Caco-2 (cell line): Measurements from ENCODE around the gene LITAF. TPM values are rescaled to one million over a fixed set of nuclear protein-coding genes. Genes with fewer than 3 reads are reported as not detected.

Experiments
- BruUV-seq: library from RNA; stranded (reverse); fragments of 400-500 nt; replicated peaks from 2 replicates; lab custom pipeline; 2021; lab: Mats Ljungman, UMichigan
- CTCF ChIA-PET: fragments of 300-600 bp; sonication (Branson Sonifier 250); formaldehyde crosslinking; loops from one replicate; lab custom pipeline; 2022; ENCODE audit warnings: antibody characterized with exemption; lab: Charles Lee
- POLR2A ChIA-PET: fragments of 300-600 bp; sonication (Branson Sonifier 250); formaldehyde crosslinking; loops from one replicate; lab custom pipeline; 2022; ENCODE audit warnings: antibody characterized with exemption; lab: Charles Lee
- DNase-seq, 2 experiments: peaks; one replicate each; pipeline versions ENCODE4 v3.0.0 to v3.0.0-alpha.2; 2020 to 2022
- H3K27me3 ChIP-seq: replicated peaks from 2 replicates; pipeline ENCODE4 v1.6.0; 2011; ENCODE audit warnings: low read length; ENCODE audit not compliant: control insufficient read depth, insufficient read depth
- H3K36me3 ChIP-seq: 2 replicates; pipeline ENCODE4 v1.5.1; 2011; ENCODE audit warnings: low read length; ENCODE audit not compliant: control insufficient read depth, insufficient read depth
- H3K4me1 ChIP-seq: fragments of 250-450 bp; sonication (Bioruptor Pico); 2 replicates; pipeline ENCODE4 v1.5.1; 2020; ENCODE audit warnings: mild to moderate bottlenecking
- H3K4me3 ChIP-seq: 2 replicates; pipeline ENCODE4 v1.5.1; 2011; ENCODE audit warnings: low read depth, mild to moderate bottlenecking, control low read depth, low read length
- H3K9me3 ChIP-seq: fragments of 250-450 bp; sonication (Bioruptor Pico); 2 replicates; pipeline ENCODE4 v1.5.1; 2020; ENCODE audit warnings: mild to moderate bottlenecking, moderate library complexity
- H3K27ac Mint-ChIP-seq: one replicate; pipeline ENCODE4 v1.8.0; 2022; ENCODE audit warnings: mixed read lengths; ENCODE audit not compliant: unreplicated experiment
- H3K27me3 Mint-ChIP-seq: one replicate; pipeline ENCODE4 v1.8.0; 2022; ENCODE audit warnings: mixed read lengths; ENCODE audit not compliant: insufficient read depth, unreplicated experiment
- H3K36me3 Mint-ChIP-seq: one replicate; pipeline ENCODE4 v1.8.0; 2022; ENCODE audit warnings: mild to moderate bottlenecking, mixed read lengths; ENCODE audit not compliant: insufficient read depth, unreplicated experiment
- H3K4me1 Mint-ChIP-seq: one replicate; pipeline ENCODE4 v1.8.0; 2022; ENCODE audit warnings: low read depth, mixed read lengths; ENCODE audit not compliant: unreplicated experiment
- H3K4me3 Mint-ChIP-seq: one replicate; pipeline ENCODE4 v1.8.0; 2022; ENCODE audit warnings: mild to moderate bottlenecking, moderate library complexity, mixed read lengths; ENCODE audit not compliant: unreplicated experiment
- H3K9me3 Mint-ChIP-seq: one replicate; pipeline ENCODE4 v1.8.0; 2022; ENCODE audit warnings: mixed read lengths; ENCODE audit not compliant: unreplicated experiment
- intact Hi-C: fragments of 100-400 bp; cut with micrococcal nuclease; formaldehyde crosslinking; loops from one replicate; pipeline ENCODE4 v1.10.0; 2022; ENCODE audit not compliant: unreplicated experiment
- total RNA-seq: library from RNA; stranded (reverse); gene quantifications from 2 replicates; pipeline ENCODE4 v1.2.3, GENCODE V29; 2022
- TF ChIP-seq, protein P1 (sequence below), 2 experiments: fragments of 200-600 bp in 1 of 2; IDR thresholded peaks; 1 replicate in 1 of 2; 2 replicates in 1 of 2; pipeline versions ENCODE4 v1.5.1 to v1.8.0; 2011 to 2022; ENCODE audit warnings: antibody characterized with exemption in 1 of 2, control low read depth in 1 of 2, inconsistent platforms in 1 of 2, low read depth in 1 of 2, low read length in 1 of 2, mild to moderate bottlenecking in 1 of 2, moderate library complexity in 1 of 2; ENCODE audit not compliant: insufficient read depth in 1 of 2, severe bottlenecking in 1 of 2, unreplicated experiment in 1 of 2

LITAF gene
- total RNA-seq, 1 experiment from 2014 or later: 60.9 TPM

DNA sequence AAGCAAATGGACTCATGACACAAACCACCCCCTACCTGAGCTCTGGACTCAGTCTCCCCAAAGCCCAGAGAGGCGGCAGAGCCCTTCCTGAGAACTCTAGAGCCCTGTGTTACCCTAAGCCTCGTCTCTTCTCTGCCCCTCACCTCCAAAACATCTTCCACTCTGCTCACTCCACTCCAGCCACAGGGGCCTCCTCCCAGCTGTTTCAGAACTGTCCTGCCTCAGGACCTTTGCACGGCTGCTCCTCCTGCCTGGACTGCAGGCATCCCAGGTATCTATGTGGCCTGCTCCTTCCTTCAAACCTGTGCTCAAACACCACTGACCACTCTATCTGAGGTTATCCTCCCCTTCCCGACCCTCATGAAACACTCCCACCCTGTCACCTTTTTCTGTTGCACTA, 12.9 kb upstream of the LITAF start:
- ChIA-PET CTCF (no interaction called here), POLR2A (interaction anchor here (0.8 kb wide), 1 partner anchor 43 kb away, joined by 5 read pairs; no protein-coding TSS in a partner anchor)
- TF ChIP-seq, protein P1, sequence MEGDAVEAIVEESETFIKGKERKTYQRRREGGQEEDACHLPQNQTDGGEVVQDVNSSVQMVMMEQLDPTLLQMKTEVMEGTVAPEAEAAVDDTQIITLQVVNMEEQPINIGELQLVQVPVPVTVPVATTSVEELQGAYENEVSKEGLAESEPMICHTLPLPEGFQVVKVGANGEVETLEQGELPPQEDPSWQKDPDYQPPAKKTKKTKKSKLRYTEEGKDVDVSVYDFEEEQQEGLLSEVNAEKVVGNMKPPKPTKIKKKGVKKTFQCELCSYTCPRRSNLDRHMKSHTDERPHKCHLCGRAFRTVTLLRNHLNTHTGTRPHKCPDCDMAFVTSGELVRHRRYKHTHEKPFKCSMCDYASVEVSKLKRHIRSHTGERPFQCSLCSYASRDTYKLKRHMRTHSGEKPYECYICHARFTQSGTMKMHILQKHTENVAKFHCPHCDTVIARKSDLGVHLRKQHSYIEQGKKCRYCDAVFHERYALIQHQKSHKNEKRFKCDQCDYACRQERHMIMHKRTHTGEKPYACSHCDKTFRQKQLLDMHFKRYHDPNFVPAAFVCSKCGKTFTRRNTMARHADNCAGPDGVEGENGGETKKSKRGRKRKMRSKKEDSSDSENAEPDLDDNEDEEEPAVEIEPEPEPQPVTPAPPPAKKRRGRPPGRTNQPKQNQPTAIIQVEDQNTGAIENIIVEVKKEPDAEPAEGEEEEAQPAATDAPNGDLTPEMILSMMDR (IDR thresholded peaks at IDR 0.05; ENCODE audit: insufficient read depth in 1 of 2, low read depth in 1 of 2, low read length in 1 of 2, severe bottlenecking in 1 of 2, unreplicated experiment in 1 of 2): no peak
- H3K4me3 Mint-ChIP-seq: no peak overlapping the region
- no TSS peak for BruUV-seq
- peaks cover 7% of the 10 kb centered on the region for H3K4me1 Mint-ChIP-seq
- Histone ChIP-seq H3K4me3 (no peak overlapping the region), H3K36me3 (no peaks in the 10 kb centered on the region), H3K27me3 (no peaks in the 10 kb centered on the region), H3K4me1 (peaks cover 15% of the 10 kb centered on the region), H3K9me3 (no peaks in the 10 kb centered on the region)
- intact Hi-C loops: no loop called here
- no peak overlapping the region for H3K27ac Mint-ChIP-seq
- DNase-seq: no peak
- H3K9me3 Mint-ChIP-seq: no peaks in the 10 kb centered on the region
- no peaks in the 10 kb centered on the region for H3K36me3 Mint-ChIP-seq
- H3K27me3 Mint-ChIP-seq: no peaks in the 10 kb centered on the region

DNA sequence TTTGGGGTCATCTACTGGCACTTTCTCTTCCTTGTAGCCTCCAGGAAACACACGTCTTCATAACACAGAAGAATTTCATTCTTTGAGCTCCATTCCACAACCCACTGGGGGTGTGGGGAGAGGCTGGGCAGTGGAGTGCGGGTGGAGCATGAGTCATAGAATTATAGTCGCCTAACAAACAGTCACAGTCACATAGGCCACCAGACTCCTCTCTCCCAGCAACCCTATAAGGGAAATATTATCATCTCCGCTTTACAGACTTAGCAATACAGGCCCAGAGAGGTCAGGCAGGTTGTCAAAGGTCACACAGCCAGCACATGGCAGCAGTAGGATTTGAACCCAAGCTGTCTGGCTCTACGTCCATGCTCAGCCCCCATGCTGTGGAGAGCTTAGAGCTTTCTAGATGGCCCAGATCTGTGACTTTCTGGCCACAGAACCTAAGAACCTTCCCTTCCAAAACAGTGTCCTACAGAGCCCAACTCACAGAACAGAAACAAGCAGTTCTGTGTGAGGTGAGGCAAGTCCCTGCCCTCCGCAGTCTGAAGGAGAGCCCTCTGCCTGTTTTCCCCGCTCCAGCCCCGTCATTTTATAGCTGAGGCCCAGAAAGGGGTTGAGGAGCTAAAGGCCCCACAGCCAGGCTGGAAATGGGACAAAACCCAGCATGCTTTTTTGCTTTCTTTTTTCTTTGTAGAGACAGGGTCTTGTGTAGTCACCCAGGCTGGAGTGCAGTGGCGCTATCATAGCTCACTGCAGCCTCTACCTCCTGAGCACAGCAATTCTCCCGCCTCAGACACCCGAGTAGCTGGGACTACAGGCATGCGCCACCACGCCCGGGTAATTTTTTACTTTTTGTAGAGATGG, 10.7 kb upstream of the LITAF start:
- no peaks in the 10 kb centered on the region for H3K9me3 Mint-ChIP-seq
- peaks cover 15% of the 10 kb centered on the region for H3K4me1 ChIP-seq
- H3K36me3 ChIP-seq: no peaks in the 10 kb centered on the region
- peaks cover 7% of the 10 kb centered on the region for H3K4me1 Mint-ChIP-seq
- no peaks in the 10 kb centered on the region for H3K27me3 ChIP-seq
- ChIA-PET CTCF (interaction anchor here (1.4 kb wide), 1 partner anchor 65 kb away, joined by 3 read pairs; no protein-coding TSS in a partner anchor), POLR2A (interaction anchor here (1.5 kb wide), 1 partner anchor 39 kb away, joined by 7 read pairs; no protein-coding TSS in a partner anchor)
- no peaks in the 10 kb centered on the region for H3K27me3 Mint-ChIP-seq
- BruUV-seq: no TSS peak
- H3K36me3 Mint-ChIP-seq: no peaks in the 10 kb centered on the region
- TF ChIP-seq, protein P1 (IDR thresholded peaks at IDR 0.05; ENCODE audit: insufficient read depth in 1 of 2, low read depth in 1 of 2, low read length in 1 of 2, severe bottlenecking in 1 of 2, unreplicated experiment in 1 of 2): no peak
- H3K9me3 ChIP-seq: no peaks in the 10 kb centered on the region
- intact Hi-C loops: no loop called here
- H3K4me3 Mint-ChIP-seq: no peak overlapping the region
- H3K27ac Mint-ChIP-seq: peak overlapping the region; percentile 27
- no peak overlapping the region for H3K4me3 ChIP-seq
- DNase-seq: no peak

DNA sequence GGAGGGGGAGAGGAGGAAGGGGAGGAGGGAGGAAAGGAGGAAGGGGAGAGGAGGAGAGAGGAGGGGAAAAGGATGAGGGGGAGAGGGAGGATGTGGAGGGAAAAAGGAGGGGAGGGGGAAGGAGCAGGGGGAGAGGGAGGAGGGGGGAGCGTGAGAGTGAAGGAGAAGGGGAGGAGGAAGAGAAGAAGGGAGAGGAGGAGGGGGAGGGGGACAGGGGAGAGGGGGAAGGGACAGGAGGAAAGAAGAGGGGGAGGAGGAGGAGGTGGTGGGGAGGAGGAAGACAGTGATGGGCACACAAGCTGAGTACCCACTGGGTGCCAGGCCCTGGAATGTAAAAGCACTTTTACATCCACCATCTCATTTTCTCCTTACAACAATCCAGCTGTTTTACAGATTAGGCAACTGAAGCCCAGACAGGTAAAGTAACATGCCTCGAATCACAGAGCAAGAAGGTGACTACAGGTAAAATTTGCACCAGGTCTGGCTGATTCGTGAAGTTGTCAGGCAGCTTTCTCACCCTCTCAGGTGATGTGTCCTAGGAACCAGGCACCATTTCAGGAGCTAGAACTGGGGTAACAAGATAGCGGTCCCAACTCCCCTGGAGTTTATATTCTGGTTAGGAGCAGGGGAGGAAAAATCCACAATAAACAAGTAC, 10.0 kb upstream of the LITAF start:
- no peak overlapping the region for H3K4me3 Mint-ChIP-seq
- Histone ChIP-seq H3K36me3 (no peaks in the 10 kb centered on the region), H3K9me3 (no peaks in the 10 kb centered on the region), H3K27me3 (no peaks in the 10 kb centered on the region), H3K4me3 (no peak overlapping the region), H3K4me1 (peaks cover 15% of the 10 kb centered on the region)
- peak overlapping the region; percentile 27 for H3K27ac Mint-ChIP-seq
- H3K9me3 Mint-ChIP-seq: no peaks in the 10 kb centered on the region
- no peak for DNase-seq
- H3K27me3 Mint-ChIP-seq: no peaks in the 10 kb centered on the region
- no peaks in the 10 kb centered on the region for H3K36me3 Mint-ChIP-seq
- intact Hi-C loops: no loop called here
- peaks cover 7% of the 10 kb centered on the region for H3K4me1 Mint-ChIP-seq
- TF ChIP-seq, protein P1 (IDR thresholded peaks at IDR 0.05; ENCODE audit: insufficient read depth in 1 of 2, low read depth in 1 of 2, low read length in 1 of 2, severe bottlenecking in 1 of 2, unreplicated experiment in 1 of 2): no peak
- ChIA-PET CTCF (interaction anchor here (1.4 kb wide), 1 partner anchor 65 kb away, joined by 3 read pairs; no protein-coding TSS in a partner anchor), POLR2A (interaction anchor here (1.5 kb wide), 1 partner anchor 39 kb away, joined by 7 read pairs; no protein-coding TSS in a partner anchor)
- no TSS peak for BruUV-seq
